Left lung (tissue), 10 donors: ENCODE data around the gene ELL. TPM values are rescaled to one million over a fixed set of nuclear protein-coding genes. Genes with fewer than 3 reads are reported as not detected.

Experiments
- ATAC-seq: fragments of 200-7000 bp; cut with Tn5 transposase; one replicate; pipeline ENCODE4 v1.9.1; 2020; ENCODE audit warnings: moderate library complexity
- DNase-seq, 4 donors: peaks; one replicate each; pipeline ENCODE4 v3.0.0-alpha.2; 2013 to 2020
- H3K27ac ChIP-seq, 2 donors: fragments of 200-600 bp; sonication (generic) in 1 of 2; one replicate each; pipeline versions ENCODE4 v1.5.0 to v1.8.0; 2020 to 2021
- H3K27me3 ChIP-seq, 2 donors: fragments of 200-600 bp; sonication (generic) in 1 of 2; one replicate each; pipeline versions ENCODE4 v1.5.0 to v1.8.0; 2020 to 2021
- H3K36me3 ChIP-seq, 2 donors: fragments of 200-600 bp; sonication (generic) in 1 of 2; one replicate each; pipeline versions ENCODE4 v1.5.0 to v1.8.0; 2020 to 2021
- H3K4me1 ChIP-seq, 2 donors: fragments of 200-600 bp; one replicate each; pipeline ENCODE4 v1.8.0; 2021
- H3K4me3 ChIP-seq, 2 donors: fragments of 200-600 bp; sonication (generic) in 1 of 2; one replicate each; pipeline versions ENCODE4 v1.5.0 to v1.8.0; 2020 to 2021; ENCODE audit warnings: mild to moderate bottlenecking in 1 of 2
- H3K9me3 ChIP-seq, 2 donors: fragments of 200-600 bp; sonication (generic) in 1 of 2; one replicate each; pipeline versions ENCODE4 v1.5.0 to v1.8.0; 2020 to 2021
- intact Hi-C, 2 donors: fragments of 100-400 bp; cut with DNase I; formaldehyde crosslinking; loops; one replicate each; pipeline versions ENCODE4 v1.11.2 to v1.14.2; 2022
- polyA plus RNA-seq, 6 donors: library from polyadenylated mRNA; unstranded; fragments of 120-200 nt; gene quantifications; one replicate each; pipeline ENCODE4 v1.2.1, GENCODE V29; 2013; ENCODE audit not compliant: insufficient read length in 6 of 6
- total RNA-seq, 2 donors: library from RNA; stranded (reverse); fragmentation: NEBNext Ultra II Directional; extraction: Animal tissue kit (Norgen Biotek cat#: 25700); gene quantifications; one replicate each; pipeline ENCODE4 v1.2.1, GENCODE V29; 2021
- TF ChIP-seq, protein P1 (sequence below), 2 donors: fragments of 200-600 bp; sonication (generic) in 1 of 2; IDR thresholded peaks; one replicate each; pipeline versions ENCODE4 v1.5.0 to v1.8.0; 2021; ENCODE audit warnings: antibody characterized with exemption in 2 of 2
- donor health status: DM: no; HTN: yes; CAD: no.
- donor health status: DM: no; HTN: no; CAD: no.

Gene ELL
- total and polyA plus RNA-seq, 8 donors, result 8.5 to 22.9 (median 9.9) TPM

DNA sequence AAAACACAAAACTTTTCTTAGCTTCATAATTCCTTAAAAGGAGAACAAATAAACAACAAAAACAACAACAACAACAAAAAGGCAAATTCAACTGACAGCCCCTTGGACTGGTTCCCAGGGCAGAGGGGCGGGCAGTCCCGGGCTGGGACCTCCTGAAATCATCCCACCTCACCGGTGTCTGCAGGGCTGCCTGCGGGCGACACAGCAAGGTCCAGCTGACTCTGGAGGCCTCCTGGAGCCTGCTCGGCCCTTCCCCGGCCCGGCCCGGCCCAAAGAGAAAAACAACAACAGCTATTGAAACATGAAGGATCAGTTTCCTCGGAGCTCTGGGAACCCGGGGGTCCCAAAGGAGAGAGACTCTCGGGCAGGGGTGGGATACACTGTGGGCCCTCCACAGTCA lies 78.9 kb downstream of the ELL start:
- Histone ChIP-seq H3K27ac (no peak overlapping the region), H3K36me3 (peaks cover 0 to 53% of the 10 kb centered on the region in 2 donors), H3K9me3 (no peaks in the 10 kb centered on the region), H3K4me3 (no peak overlapping the region), H3K27me3 (peaks cover 0 to 15% of the 10 kb centered on the region in 2 donors), H3K4me1 (peaks cover 4 to 15% of the 10 kb centered on the region in 2 donors)
- intact Hi-C loops, result no loop called here
- no peak for ATAC-seq
- TF ChIP-seq, protein P1, sequence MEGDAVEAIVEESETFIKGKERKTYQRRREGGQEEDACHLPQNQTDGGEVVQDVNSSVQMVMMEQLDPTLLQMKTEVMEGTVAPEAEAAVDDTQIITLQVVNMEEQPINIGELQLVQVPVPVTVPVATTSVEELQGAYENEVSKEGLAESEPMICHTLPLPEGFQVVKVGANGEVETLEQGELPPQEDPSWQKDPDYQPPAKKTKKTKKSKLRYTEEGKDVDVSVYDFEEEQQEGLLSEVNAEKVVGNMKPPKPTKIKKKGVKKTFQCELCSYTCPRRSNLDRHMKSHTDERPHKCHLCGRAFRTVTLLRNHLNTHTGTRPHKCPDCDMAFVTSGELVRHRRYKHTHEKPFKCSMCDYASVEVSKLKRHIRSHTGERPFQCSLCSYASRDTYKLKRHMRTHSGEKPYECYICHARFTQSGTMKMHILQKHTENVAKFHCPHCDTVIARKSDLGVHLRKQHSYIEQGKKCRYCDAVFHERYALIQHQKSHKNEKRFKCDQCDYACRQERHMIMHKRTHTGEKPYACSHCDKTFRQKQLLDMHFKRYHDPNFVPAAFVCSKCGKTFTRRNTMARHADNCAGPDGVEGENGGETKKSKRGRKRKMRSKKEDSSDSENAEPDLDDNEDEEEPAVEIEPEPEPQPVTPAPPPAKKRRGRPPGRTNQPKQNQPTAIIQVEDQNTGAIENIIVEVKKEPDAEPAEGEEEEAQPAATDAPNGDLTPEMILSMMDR (IDR thresholded peaks at IDR 0.05), result no peak
- no peak for DNase-seq

DNA sequence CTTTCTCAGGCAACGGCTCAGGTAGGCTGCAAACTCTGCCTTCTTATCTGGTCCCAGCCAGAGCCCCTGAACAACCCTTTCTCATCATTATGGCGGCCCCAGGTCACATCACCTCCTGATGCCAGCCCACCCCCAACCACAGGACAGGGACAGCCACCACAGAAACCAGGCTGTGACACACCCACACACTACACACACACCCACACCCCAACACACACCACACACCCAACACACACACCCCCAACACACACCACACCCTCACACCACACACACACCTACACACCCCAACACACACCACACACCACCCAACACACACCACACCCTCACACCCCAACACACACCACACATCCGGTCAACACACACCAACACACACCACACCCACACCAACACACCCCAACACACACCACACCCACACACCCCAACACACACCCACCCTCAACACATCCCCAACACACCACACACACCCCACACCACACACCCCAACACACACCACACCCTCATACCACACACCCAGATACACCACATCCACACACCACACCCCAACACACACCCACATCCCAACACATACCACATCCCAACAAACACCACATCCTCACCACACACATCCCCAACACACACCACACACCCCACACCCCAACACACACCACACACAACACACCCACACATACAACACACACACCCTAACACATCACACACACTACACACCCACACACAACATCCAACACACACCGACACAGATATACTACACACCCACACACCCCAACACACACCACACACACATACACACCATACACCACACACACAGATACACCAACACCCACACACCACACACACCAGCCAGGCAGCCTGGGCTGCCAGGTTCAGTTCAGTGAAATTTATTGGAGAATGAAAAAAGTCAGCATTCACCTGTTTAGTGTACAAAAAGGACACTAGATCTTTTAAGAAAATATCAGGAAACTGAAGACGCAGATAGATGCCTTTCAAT lies 79.8 kb downstream of the ELL start:
- no peak for ATAC-seq
- peaks cover 0 to 24% of the 10 kb centered on the region in 2 donors for H3K27me3 ChIP-seq
- H3K27ac ChIP-seq, result no peak overlapping the region
- H3K36me3 ChIP-seq, result peaks cover 0 to 45% of the 10 kb centered on the region in 2 donors
- TF ChIP-seq, protein P1 (IDR thresholded peaks at IDR 0.05), result no peak
- intact Hi-C loops, result no loop called here
- H3K4me3 ChIP-seq, result no peak overlapping the region
- peaks cover 4 to 24% of the 10 kb centered on the region in 2 donors for H3K4me1 ChIP-seq
- DNase-seq, result no peak
- H3K9me3 ChIP-seq, result no peaks in the 10 kb centered on the region

DNA sequence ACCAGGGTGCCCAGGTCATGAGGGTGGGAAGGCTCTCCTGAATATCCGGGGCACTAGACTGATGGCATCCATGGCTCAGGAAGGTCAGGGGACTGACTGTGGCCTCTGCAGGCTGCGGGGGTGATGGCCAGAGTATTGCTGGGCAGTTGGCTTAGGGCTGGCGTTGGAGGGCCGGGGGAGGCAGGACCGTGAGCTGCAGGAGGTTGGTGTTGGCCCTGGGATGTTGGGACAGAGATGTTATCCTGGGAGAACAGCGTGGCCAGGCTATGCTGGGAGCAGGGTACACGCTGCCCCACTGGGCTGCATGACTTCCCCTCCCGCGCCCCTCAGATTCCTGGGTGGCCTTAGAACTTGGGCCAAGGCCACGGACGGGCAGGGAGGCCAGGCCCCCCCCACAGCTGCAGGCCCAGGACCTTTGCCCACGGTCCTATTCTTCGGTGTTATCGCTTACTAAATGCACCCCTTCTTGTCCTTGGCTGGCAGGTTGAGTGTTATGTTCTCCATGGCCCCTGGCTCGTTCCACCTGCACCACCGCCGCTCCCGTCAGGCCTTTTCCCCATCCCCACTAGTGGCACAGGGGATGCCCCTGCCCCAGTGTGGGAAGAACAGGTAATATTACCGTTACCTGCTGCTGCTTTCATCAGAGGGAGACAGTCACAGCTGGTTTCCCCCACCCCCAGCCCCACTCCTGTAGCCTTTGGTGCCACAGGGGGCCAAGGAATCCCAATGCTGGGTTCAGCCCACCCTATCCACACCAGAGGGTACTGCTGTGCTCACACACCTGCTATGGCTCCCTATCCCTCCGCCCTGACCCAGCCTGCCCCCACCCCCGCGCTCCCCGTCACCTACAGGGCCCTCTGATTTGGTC lies 80.7 kb downstream of the ELL start:
- Histone ChIP-seq H3K27ac (no peak overlapping the region), H3K9me3 (no peaks in the 10 kb centered on the region), H3K27me3 (peaks cover 0 to 33% of the 10 kb centered on the region in 2 donors), H3K4me3 (no peak overlapping the region), H3K4me1 (peaks cover 4 to 33% of the 10 kb centered on the region in 2 donors), H3K36me3 (peaks cover 0 to 35% of the 10 kb centered on the region in 2 donors)
- no peak for ATAC-seq
- TF ChIP-seq, protein P1 (IDR thresholded peaks at IDR 0.05), result no peak
- DNase-seq, result no peak
- intact Hi-C loops, result no loop called here

DNA sequence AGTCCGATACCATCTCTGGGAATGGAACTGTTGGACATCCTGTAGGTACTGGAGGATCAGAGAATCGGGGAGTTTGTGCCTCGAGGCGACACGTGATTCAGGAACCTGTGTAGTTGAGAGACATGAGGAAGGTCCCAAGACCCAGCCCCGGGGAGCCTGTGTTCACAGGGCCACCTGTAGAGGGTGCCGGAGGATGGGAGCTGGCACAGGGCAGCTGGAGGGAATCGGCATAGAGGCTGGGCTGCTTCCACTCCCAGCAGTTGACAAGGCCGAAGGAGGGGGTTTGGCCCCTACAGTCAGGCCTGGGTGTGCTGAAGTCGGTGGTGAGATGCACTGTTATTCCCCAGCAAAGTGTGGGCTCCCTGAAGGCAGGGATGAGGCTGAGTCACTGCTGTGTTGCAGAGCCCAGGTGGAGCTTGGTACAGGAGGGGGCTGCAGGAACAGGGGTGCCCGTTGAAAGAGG lies 81.4 kb downstream of the ELL start:
- no peak overlapping the region for H3K27ac ChIP-seq
- intact Hi-C loops, result no loop called here
- TF ChIP-seq, protein P1 (IDR thresholded peaks at IDR 0.05), result no peak

More for the DNA sequence above, 81.4 kb downstream of the ELL start:
- H3K4me1 ChIP-seq, result peaks cover 4 to 37% of the 10 kb centered on the region in 2 donors
- no peak for ATAC-seq
- no peaks in the 10 kb centered on the region for H3K9me3 ChIP-seq
- no peak for DNase-seq
- H3K36me3 ChIP-seq, result peaks cover 0 to 33% of the 10 kb centered on the region in 2 donors
- H3K4me3 ChIP-seq, result no peak overlapping the region
- peaks cover 0 to 34% of the 10 kb centered on the region in 2 donors for H3K27me3 ChIP-seq
